Activated CD4-positive, CD25-positive, alpha-beta regulatory T cell (primary cell): Measurements from ENCODE around the gene ZNF71.
A peak's percentile ranks its signal among the peaks of the same experiment; 100 is the strongest.

ENCODE experiments used
- DNase-seq, 4 experiments: peaks; one replicate each; lab custom pipeline; 2025; lab: John Stamatoyannopoulos, UW

ZNF71 gene

GRCh38 chr19:56594783-56595547 is at the start of gene ZNF71:
ZNF71 (plus strand) TSS chr19:56595302; CDS start chr19:56601559, 6,257 bp downstream.
- peak; percentile 67 to 76 (median 72) for DNase-seq

DNA sequence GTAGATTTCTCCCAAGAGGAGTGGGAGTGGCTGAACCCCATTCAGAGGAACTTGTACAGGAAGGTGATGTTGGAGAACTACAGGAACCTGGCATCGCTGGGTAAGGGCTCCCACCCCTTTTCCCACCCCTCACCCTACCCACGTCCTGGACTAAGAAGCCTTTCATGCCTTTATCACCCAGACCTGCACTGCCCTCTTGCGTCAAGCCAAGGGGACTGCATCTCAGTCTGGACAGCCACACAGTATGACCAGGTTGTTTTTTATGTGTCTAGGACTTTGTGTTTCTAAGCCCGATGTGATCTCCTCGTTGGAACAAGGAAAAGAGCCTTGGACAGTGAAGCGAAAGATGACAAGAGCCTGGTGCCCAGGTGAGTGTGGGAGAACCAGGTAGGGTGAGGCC is 47.6 kb upstream of the ZNF71 start:
- DNase-seq: no peak

GRCh38 chr19:56554272-56554869 is 40.7 kb upstream of the ZNF71 start:
- DNase-seq: no peak

DNA sequence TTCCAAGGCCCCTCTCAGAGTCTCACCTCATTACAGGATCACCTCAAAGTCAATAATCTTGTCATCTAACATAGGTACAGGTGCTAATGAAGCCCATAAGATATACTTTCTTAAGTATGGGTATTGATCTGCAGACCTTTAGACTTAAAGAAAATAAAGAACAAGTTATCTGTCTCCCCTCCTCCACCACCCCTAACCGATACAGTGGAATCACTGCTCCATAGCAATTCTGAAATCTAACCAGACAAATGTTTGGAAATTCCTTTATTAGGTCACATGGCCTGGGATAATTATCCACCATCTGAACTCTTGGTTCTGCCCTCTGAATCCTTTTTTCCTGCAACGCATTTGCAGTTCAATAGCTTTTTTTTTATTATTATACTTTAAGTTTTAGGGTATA is 32.3 kb upstream of the ZNF71 start:
- no peak for DNase-seq

DNA sequence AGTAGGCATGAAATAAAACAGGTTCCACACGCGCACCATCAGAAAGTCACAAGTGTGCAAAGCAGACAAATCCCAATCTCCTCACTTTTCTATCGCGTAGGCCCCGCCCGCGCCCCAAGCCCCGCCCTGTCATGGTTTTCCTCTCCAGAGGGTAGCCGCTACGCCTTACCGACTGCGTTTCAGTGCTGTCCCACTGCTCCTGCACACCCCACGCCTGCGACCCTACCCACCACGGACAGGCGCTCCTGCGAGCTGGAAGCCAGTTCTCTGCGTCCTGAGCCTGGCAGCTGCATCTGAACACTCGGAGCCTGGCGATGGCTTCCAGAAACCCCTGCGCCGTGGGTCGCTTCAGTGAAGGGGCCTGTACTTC is 28.2 kb upstream of the ZNF71 start:
- peak in 2 of 4 experiments; percentile 1 to 13 for DNase-seq

- peak; percentile 70 to 74 (median 72) for DNase-seq
Observed at GRCh38 chr19:56567274-56568120, 27.6 kb upstream of the ZNF71 start, which contains the start of gene ZNF470. ZNF470 (plus strand) TSS chr19:56567468; CDS start chr19:56570312, 2,844 bp downstream.

DNA sequence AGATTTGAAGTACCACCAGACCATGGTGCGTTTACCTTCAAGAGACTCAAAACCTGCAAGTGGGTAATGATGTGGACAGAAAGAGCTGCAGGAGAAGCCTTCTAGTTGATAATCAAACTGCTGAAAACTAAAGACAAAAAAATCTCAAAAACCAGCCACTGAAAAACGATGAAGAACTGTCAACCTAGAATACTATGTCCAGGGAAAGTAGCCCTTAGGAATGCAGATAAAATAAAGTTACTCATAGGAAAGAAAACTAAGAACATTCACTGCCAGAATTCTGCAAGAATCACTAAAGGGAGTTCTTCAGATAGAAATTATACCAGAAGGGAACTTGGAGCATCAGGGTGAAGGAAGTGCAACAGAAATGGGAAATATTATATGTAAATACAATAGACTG is 22.5 kb upstream of the ZNF71 start:
- DNase-seq: no peak

DNA sequence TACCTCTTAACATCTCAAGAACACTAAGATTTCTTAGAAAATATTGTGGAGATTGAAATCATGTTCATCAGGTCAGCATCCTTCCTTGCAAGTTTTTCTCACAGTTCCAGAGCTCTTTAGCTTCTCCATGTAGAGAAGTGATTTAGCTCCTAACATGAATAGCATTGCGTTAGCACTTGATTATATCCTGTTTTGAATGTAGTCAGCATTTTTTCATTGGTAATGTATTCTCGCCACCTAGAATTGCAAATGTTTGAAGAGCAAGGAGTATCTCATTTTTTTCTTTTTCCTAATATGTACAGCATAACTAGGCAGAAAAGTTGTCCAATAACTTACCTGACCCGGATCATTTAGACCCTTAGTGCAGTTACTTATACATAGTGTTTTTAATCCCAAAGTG is 21.2 kb upstream of the ZNF71 start:
- DNase-seq: no peak

GRCh38 chr19:56577719-56578602 is 17.1 kb upstream of the ZNF71 start:
- DNase-seq: no peak

DNA sequence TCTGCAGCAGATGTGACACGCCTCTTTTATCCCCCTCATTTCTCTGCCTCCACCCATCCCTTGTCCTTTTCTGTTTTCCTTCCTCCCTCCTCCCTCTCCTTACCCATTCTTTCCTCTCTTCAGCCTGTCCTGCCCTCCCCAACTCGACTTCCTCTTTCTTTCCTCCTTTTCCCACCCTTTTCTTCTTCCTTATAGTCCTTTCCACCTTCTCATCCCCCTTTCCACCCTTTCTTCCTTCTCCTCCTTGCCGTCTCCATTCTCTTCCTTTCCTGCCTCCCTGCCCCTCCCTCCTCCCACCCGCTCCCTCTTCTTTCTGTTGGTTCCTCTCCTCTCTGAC is 688 bp upstream of the ZNF71 start:
- DNase-seq: no peak

DNA sequence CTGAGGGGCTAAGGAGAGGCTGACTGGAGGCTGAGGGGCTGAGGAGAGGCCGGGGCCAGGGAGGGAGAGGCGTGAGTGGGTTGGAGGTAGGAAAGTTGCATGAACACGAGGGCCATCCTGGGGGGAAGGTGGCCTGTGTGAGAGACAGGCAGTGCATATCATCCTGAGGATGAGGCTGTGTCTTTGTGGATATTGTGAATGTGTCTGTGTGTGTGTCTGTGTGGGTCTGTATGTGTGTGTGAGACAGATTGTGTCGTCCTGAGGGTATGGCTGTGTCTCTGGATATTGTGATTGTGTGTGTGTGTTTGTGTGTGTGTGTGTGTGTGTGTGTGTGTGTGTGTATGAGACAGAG is 422 bp downstream of the ZNF71 start:
- no peak for DNase-seq

DNA sequence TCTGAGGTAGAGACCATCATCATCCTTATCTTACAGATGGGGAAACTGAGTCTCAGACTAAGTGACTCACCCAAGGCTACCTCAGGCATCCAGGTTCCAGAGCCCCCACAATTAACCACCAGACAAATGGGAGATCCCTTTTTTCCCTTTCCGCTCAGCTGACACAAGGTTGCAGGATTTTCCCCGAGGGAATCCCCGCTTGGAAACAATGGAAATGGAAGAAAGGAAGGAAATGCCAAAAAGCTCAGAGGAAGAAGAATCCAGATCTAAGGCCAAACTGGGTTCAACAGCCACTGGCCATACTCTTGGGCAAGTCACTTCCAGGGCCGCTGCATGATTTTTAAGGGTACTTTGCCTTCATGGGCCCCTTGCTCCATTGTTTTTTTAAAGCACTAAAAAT is 1.6 kb downstream of the ZNF71 start:
- no peak for DNase-seq

DNA sequence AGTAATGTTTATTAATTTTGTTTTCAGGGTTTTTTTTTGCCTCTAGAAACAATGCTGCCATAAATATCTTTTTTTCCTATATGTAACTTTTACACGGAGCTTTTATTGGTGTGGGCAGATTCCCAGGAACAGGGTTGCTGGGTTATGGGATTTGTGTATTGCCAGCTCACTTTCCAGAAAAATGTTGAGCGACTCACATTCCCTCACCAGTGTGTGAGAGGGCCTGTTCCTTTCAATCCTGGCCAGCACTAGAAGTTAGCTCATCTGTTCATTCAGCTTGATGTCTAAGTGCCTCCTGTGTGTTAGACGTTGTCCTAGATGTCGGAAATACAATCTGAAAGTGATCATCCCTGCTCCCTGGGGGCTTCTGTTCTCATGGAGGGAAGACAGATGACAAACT is 2.6 kb downstream of the ZNF71 start:
- no peak for DNase-seq

GRCh38 chr19:56601375-56601774 is 6.3 kb downstream of the ZNF71 start:
- DNase-seq: no peak

DNA sequence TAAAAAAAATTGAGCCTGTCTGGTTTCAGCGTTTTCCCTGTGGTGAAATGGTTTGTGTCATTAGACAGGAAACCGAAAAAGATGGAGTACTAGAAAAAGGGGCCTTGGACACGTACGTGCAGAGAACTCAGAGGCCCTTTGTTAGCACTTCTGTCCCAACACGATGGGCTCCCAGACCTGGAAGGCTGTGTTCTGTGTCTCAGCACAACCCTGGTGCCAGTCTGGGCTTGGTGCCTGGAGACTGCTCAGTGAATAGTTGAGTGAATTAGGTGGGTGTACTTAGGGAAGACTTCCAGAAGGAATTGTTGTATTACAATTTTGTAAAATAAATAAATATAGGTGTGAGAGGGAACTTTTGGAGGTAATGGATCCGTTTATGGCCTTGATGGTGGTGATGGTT is 8.7 kb downstream of the ZNF71 start:
- DNase-seq: no peak

DNA sequence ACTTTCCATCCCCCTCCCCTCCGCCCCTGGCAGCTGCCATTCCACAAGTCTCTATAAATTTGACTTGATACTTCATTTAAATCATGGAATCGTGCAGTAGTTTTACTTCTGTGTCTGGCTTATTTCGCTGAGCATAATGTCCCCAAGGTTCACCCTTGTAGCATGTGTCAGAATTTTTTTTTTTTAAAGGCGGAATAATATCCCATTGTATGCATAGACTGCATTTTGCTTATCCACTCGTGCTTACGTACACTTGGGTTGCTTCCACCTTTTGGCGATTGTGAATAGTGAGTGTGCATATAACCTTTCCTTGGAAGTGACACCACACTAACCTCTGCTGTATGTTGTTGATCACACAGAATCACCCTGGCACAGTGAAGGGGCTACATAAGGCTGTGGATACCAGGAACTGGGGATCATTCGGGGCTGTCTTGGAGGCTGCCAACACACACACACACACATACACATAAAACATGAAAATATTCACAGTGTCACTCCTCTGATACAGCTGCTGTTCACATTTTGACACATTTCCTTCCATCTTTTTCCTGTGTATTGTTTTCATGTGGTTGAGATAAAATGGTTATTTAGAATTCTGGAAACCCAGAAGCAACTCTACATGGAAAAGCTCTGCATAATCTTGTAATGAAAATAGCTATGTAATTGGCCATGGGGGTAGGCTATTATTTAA is 13.3 kb downstream of the ZNF71 start:
- no peak for DNase-seq

DNA sequence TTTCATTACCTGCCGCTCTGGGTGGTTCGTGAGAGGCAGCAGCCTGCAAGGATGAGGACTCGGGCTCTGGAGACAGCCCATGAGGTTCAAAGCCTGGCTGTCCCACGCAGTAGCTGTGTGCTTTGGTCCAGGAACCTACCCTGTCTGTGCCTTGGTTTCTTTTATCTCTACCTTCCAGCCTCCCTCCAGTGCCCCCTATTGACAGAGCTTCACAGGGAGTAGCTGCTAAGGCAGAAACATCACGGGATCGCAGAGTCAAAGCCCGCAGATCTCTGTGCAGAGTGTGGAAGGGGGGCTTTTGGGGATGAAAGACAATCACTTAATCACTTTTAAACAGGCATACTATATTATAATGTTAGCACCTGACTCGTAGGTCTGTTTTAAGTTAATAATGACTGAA is 16.2 kb downstream of the ZNF71 start:
- no peak for DNase-seq

- DNase-seq: no peak
Observed at GRCh38 chr19:56612737-56613136, 17.6 kb downstream of the ZNF71 start.

GRCh38 chr19:56613639-56614038 is 18.5 kb downstream of the ZNF71 start:
- DNase-seq: no peak

GRCh38 chr19:56617531-56617930 is 22.4 kb downstream of the ZNF71 start:
- no peak for DNase-seq

GRCh38 chr19:56619121-56619520 is 24.0 kb downstream of the ZNF71 start:
- DNase-seq: no peak
